H1 (cell line): ENCODE data around the gene ENPP5. TPM values are rescaled to one million over a fixed set of nuclear protein-coding genes. Genes with fewer than 3 reads are reported as not detected.

Experiments
- CTCF ChIA-PET: fragments of 300-600 bp; sonication (Branson Sonifier 250); formaldehyde crosslinking; loops from one replicate; lab custom pipeline; 2021; ENCODE audit not compliant: partially characterized antibody; lab: Charles Lee
- POLR2A ChIA-PET: fragments of 300-600 bp; sonication (Branson Sonifier 250); formaldehyde crosslinking; loops from one replicate; lab custom pipeline; 2021; ENCODE audit warnings: inconsistent platforms; ENCODE audit not compliant: partially characterized antibody; lab: Charles Lee
- DNase-seq, 2 experiments: peaks; one replicate each; pipeline versions ENCODE4 v3.0.0 to v3.0.0-alpha.2; 2010 to 2022; ENCODE audit warnings: low spot score in 2 of 2, low read depth in 1 of 2, mixed read lengths in 1 of 2
- FAIRE-seq: peaks from 2 replicates; lab custom pipeline; 2011; peaks lifted over from hg19 to GRCh38; lab: Jason Lieb, UNC
- H2AFZ ChIP-seq: 2 replicates; pipeline ENCODE4 v1.8.1; 2012; ENCODE audit warnings: low read length, inconsistent platforms
- H2AK5ac ChIP-seq: 2 replicates; pipeline ENCODE4 v1.6.1; 2013; ENCODE audit warnings: low read depth, low read length
- H2BK120ac ChIP-seq: replicated peaks from 2 replicates; pipeline ENCODE3; 2013; ENCODE audit warnings: low read depth, low read length, inconsistent platforms
- H2BK12ac ChIP-seq: 2 replicates; pipeline ENCODE4 v1.6.1; 2013; ENCODE audit warnings: low read depth, low read length
- H2BK15ac ChIP-seq: 2 replicates; pipeline ENCODE4 v1.6.1; 2013; ENCODE audit warnings: low read length
- H2BK20ac ChIP-seq: 2 replicates; pipeline ENCODE4 v1.6.1; 2013; ENCODE audit warnings: low read length
- H2BK5ac ChIP-seq: 2 replicates; pipeline ENCODE4 v1.6.1; 2013; ENCODE audit warnings: low read depth, low read length
- H3K14ac ChIP-seq: 2 replicates; pipeline ENCODE4 v1.6.1; 2013; ENCODE audit warnings: inconsistent platforms; ENCODE audit not compliant: insufficient read length
- H3K18ac ChIP-seq: 2 replicates; pipeline ENCODE4 v1.6.1; 2013; ENCODE audit warnings: low read length; ENCODE audit errors: extremely low read depth
- H3K23ac ChIP-seq: 2 replicates; pipeline ENCODE4 v1.6.1; 2013; ENCODE audit warnings: inconsistent platforms; ENCODE audit not compliant: insufficient read length
- H3K23me2 ChIP-seq: 2 replicates; pipeline ENCODE4 v1.6.1; 2013; ENCODE audit warnings: low read depth, low read length
- H3K27ac ChIP-seq: 2 replicates; pipeline ENCODE4 v1.6.1; 2011; ENCODE audit warnings: low read depth, low read length, inconsistent platforms
- H3K27me3 ChIP-seq, 4 experiments: replicated peaks in 1 of 4; 1 replicate in 1 of 4; 2 replicates in 3 of 4; pipeline versions ENCODE4 v1.6.1 to v1.8.1; 2011 to 2013; ENCODE audit warnings: low read length in 3 of 4, mild to moderate bottlenecking in 3 of 4, inconsistent platforms in 2 of 4, mixed read lengths in 2 of 4, moderate library complexity in 1 of 4; ENCODE audit not compliant: control insufficient read depth in 3 of 4, insufficient read depth in 3 of 4; ENCODE audit errors: extremely low read depth in 1 of 4
- H3K36me3 ChIP-seq, 4 experiments: 2 replicates each; pipeline versions ENCODE4 v1.6.1 to v1.8.1; 2011 to 2013; ENCODE audit warnings: mild to moderate bottlenecking in 4 of 4, low read length in 3 of 4, moderate library complexity in 2 of 4, control low read depth in 1 of 4, inconsistent platforms in 1 of 4; ENCODE audit not compliant: insufficient read depth in 4 of 4, control insufficient read depth in 2 of 4
- H3K4ac ChIP-seq: replicated peaks from 2 replicates; pipeline ENCODE3; 2013; ENCODE audit warnings: low read length, low read depth, mixed read lengths, inconsistent platforms; ENCODE audit not compliant: insufficient read length
- H3K4me1 ChIP-seq, 4 experiments: replicated peaks in 1 of 4; 1 replicate in 1 of 4; 2 replicates in 3 of 4; pipeline versions ENCODE4 v1.6.1 to v1.8.1; 2011 to 2013; ENCODE audit warnings: low read length in 3 of 4, inconsistent platforms in 2 of 4, mixed read lengths in 1 of 4; ENCODE audit not compliant: insufficient read depth in 4 of 4, control insufficient read depth in 3 of 4
- H3K4me2 ChIP-seq, 2 experiments: 2 replicates each; pipeline versions ENCODE4 v1.6.1 to v1.8.1; 2011 to 2013; ENCODE audit warnings: low read depth in 2 of 2, low read length in 2 of 2, control low read depth in 1 of 2, inconsistent platforms in 1 of 2, mild to moderate bottlenecking in 1 of 2; ENCODE audit not compliant: insufficient read depth in 1 of 2
- H3K4me3 ChIP-seq, 4 experiments: fragments of 200-600, 300-600 bp in 1 of 4; sonication (generic), shearing (Covaris generic), sonication (Bioruptor Twin) in 1 of 4; 2 replicates each; pipeline versions ENCODE4 v1.5.1 to v1.8.1; 2011 to 2016; ENCODE audit warnings: low read length in 4 of 4, low read depth in 3 of 4, control low read depth in 2 of 4, inconsistent platforms in 2 of 4, mild to moderate bottlenecking in 2 of 4, mixed read lengths in 1 of 4, moderate library complexity in 1 of 4; ENCODE audit not compliant: insufficient read depth in 2 of 4; ENCODE audit errors: extremely low read depth in 1 of 4
- H3K56ac ChIP-seq: replicated peaks from 2 replicates; pipeline ENCODE3; 2013; ENCODE audit warnings: low read depth, mild to moderate bottlenecking, mixed read lengths, low read length, inconsistent platforms; ENCODE audit not compliant: insufficient read length
- H3K79me1 ChIP-seq: 2 replicates; pipeline ENCODE4 v1.6.1; 2013; ENCODE audit warnings: low read depth, low read length, control low read depth
- H3K79me2 ChIP-seq, 2 experiments: 2 replicates each; pipeline versions ENCODE4 v1.6.1 to v1.8.1; 2012 to 2013; ENCODE audit warnings: low read length in 2 of 2, mild to moderate bottlenecking in 2 of 2, inconsistent platforms in 1 of 2; ENCODE audit not compliant: insufficient read depth in 2 of 2, control insufficient read depth in 1 of 2
- H3K9ac ChIP-seq, 4 experiments: replicated peaks in 1 of 4; 1 replicate in 1 of 4; 2 replicates in 3 of 4; pipeline versions ENCODE4 v1.6.1 to v1.8.1; 2011 to 2013; ENCODE audit warnings: low read depth in 3 of 4, low read length in 3 of 4, control low read depth in 2 of 4, mild to moderate bottlenecking in 2 of 4, moderate library complexity in 2 of 4, inconsistent platforms in 1 of 4; ENCODE audit errors: extremely low read depth in 1 of 4
- H3K9me3 ChIP-seq, 2 experiments: 2 replicates each; pipeline versions ENCODE4 v1.6.1 to v1.8.1; 2012 to 2013; ENCODE audit warnings: mild to moderate bottlenecking in 2 of 2, moderate library complexity in 2 of 2, control low read depth in 1 of 2, inconsistent platforms in 1 of 2, low read depth in 1 of 2, low read length in 1 of 2, mixed read lengths in 1 of 2; ENCODE audit not compliant: insufficient read depth in 2 of 2
- H4K20me1 ChIP-seq, 2 experiments: replicated peaks in 1 of 2; 2 replicates each; pipeline versions ENCODE3 to v1.8.1; 2011 to 2013; ENCODE audit warnings: inconsistent platforms in 2 of 2, low read length in 2 of 2, mild to moderate bottlenecking in 1 of 2; ENCODE audit not compliant: insufficient read depth in 2 of 2, control insufficient read depth in 1 of 2
- H4K5ac ChIP-seq: 2 replicates; pipeline ENCODE4 v1.6.1; 2013; ENCODE audit warnings: low read length, low read depth, mixed read lengths, inconsistent platforms; ENCODE audit not compliant: insufficient read length
- H4K8ac ChIP-seq: 2 replicates; pipeline ENCODE4 v1.8.0; 2013; ENCODE audit warnings: mild to moderate bottlenecking, moderate library complexity, low read length, inconsistent platforms; ENCODE audit not compliant: insufficient read depth; ENCODE audit errors: extremely low read depth
- H4K91ac ChIP-seq: replicated peaks from 2 replicates; pipeline ENCODE3; 2013; ENCODE audit warnings: low read length, mixed read lengths, inconsistent platforms; ENCODE audit not compliant: insufficient read length
- CHD2 ChIP-seq: IDR thresholded peaks from 2 replicates; pipeline ENCODE4 v1.6.1; 2012; ENCODE audit warnings: low read length, improper control_type of control experiment
- POU5F1 ChIP-seq: IDR thresholded peaks from 2 replicates; pipeline ENCODE4 v1.6.1; 2011; ENCODE audit warnings: low read depth, mild to moderate bottlenecking, low read length, moderate library complexity
- WGBS, 2 experiments: shearing (Covaris generic) in 1 of 2; methylation state at CpG; one replicate each; pipeline versions ENCODE4 v1.1.6 to v1.1.7; 2013 to 2015; ENCODE audit warnings: low lambda C conversion rate in 2 of 2, mixed read lengths in 2 of 2, inconsistent platforms in 1 of 2, low coverage in 1 of 2, missing lambda C conversion rate in 1 of 2; ENCODE audit not compliant: insufficient replicate concordance in 2 of 2, insufficient coverage in 1 of 2, insufficient read length in 1 of 2; ENCODE audit errors: extremely low coverage in 1 of 2, missing lambda C conversion rate in 1 of 2; 5-methylcytosine and 5-hydroxymethylcytosine counted together
- polyA plus RNA-seq, 7 experiments: library from polyadenylated mRNA; depleted of rRNA in 3 of 7; stranded (reverse) in 5 of 7; unstranded in 2 of 7; fragments of >200 nt in 5 of 7; fragments of 200-250 nt in 2 of 7; gene quantifications; 1 replicate in 5 of 7; 2 replicates in 1 of 7; 4 replicates in 1 of 7; pipeline versions ENCODE4 v1.2.1 to v1.2.3, GENCODE V29; 2011 to 2013; ENCODE audit warnings: missing spikeins in 2 of 7, mixed read lengths in 2 of 7
- total RNA-seq: library from RNA; stranded (reverse); fragmentation: NEBNext Ultra II Directional; extraction: Animal tissue kit (Norgen Biotek cat#: 25700); gene quantifications from 2 replicates; pipeline ENCODE4 v1.2.1, GENCODE V29; 2021

ENPP5 gene
- total and polyA plus RNA-seq, 2 of the 8 experiments (the other 6 are each of a cell fraction or from before 2014, with no cell fraction given): 5.1 to 7.6 TPM

GRCh38 chr6:46186583-46186982 lies 15.8 kb upstream of the ENPP5 start:
- H3K4ac ChIP-seq: no peak overlapping the region
- H3K23ac ChIP-seq: no peak overlapping the region
- H2AFZ ChIP-seq: no peak overlapping the region
- no peak overlapping the region for H2AK5ac ChIP-seq
- no peak overlapping the region for H2BK5ac ChIP-seq
- no peaks in the 10 kb centered on the region for H3K9me3 ChIP-seq
- no peak overlapping the region for H3K4me3 ChIP-seq
- H2BK20ac ChIP-seq: no peak overlapping the region
- FAIRE-seq: no peak
- H2BK120ac ChIP-seq: no peak overlapping the region
- no peak overlapping the region for H4K5ac ChIP-seq
- H3K18ac ChIP-seq: no peak overlapping the region
- no peaks in the 10 kb centered on the region for H4K20me1 ChIP-seq
- H4K91ac ChIP-seq: no peak overlapping the region
- H3K9ac ChIP-seq: no peak overlapping the region
- TF ChIP-seq POU5F1 (no peak), CHD2 (no peak)
- TF ChIP-seq, all 59 proteins: peak for 0
- Histone ChIP-seq H2BK12ac (no peak overlapping the region), H3K79me1 (no peaks in the 10 kb centered on the region), H3K27me3 (no peaks in the 10 kb centered on the region; a peak in 1 of 7 replicates), H3K14ac (no peak overlapping the region), H2BK15ac (no peak overlapping the region), H3K27ac (no peak overlapping the region), H3K79me2 (no peaks in the 10 kb centered on the region), H3K4me1 (no peaks in the 10 kb centered on the region), H3K56ac (no peak overlapping the region), H3K36me3 (no peaks in the 10 kb centered on the region), H3K23me2 (no peaks in the 10 kb centered on the region), H4K8ac (no peak overlapping the region), H3K4me2 (no peak overlapping the region)
- POLR2A ChIA-PET: no interaction called here
- DNase-seq: no peak
- CTCF ChIA-PET: interaction anchor here (1.0 to 1.3 kb wide), 2 partner anchors 11 to 256 kb away, joined by 3 to 4 read pairs; no protein-coding TSS in a partner anchor
- WGBS, 2 experiments: 90% methylated on average over 1 of the region's 1 CpG; no CpG with 5 or more reads in 1 of the 2 experiments
